GM10248 (cell line): Measurements from ENCODE around the gene ANXA3.
"Not testable (repeated sequence)": the region's sequence is repeated elsewhere in the genome, so short reads cannot be mapped to it uniquely, and the experiment has no call there.

ENCODE experiments used
- CTCF ChIA-PET: fragments of 300-600 bp; sonication (Branson Sonifier 250); formaldehyde crosslinking; extraction: SDS; loops from one replicate; lab custom pipeline; 2021; ENCODE audit warnings: antibody characterized with exemption; lab: Yijun Ruan, JAX
- POLR2A ChIA-PET: fragments of 350-650 bp; sonication (Branson Sonifier 250); formaldehyde crosslinking; extraction: SDS; loops from one replicate; lab custom pipeline; 2020; ENCODE audit warnings: antibody characterized with exemption; lab: Yijun Ruan, JAX
- DNase-seq: peaks from one replicate; pipeline ENCODE4 v3.0.0; 2012; ENCODE audit errors: extremely low spot score
- CTCF ChIP-seq: IDR thresholded peaks from 2 replicates; pipeline ENCODE4 v1.5.1; 2012; ENCODE audit warnings: mild to moderate bottlenecking, low read depth; ENCODE audit errors: extremely low read depth, missing control alignments, control extremely low read depth

Gene ANXA3

GRCh38 chr4:78551420-78552351, at the start of gene ANXA3:
TSS of gene ANXA3 (plus strand) at chr4:78551770. CDS start at chr4:78554474, 2,704 bp downstream.
- ChIA-PET POLR2A (no interaction called here), CTCF (interaction anchor here (0.6 to 1.1 kb wide), 2 partner anchors 9 to 315 kb away, joined by 4 read pairs; no protein-coding TSS in a partner anchor)
- peak; percentile 29 for DNase-seq
- TF ChIP-seq CTCF, result no peak

GRCh38 chr4:78506260-78506659, 45.3 kb upstream of the ANXA3 start:
- CTCF ChIA-PET, DNase-seq, POLR2A ChIA-PET: not testable (repeated sequence)

- TF ChIP-seq CTCF, result no peak
- no peak for DNase-seq
- ChIA-PET CTCF (no interaction called here), POLR2A (no interaction called here)
Measured at GRCh38 chr4:78509043-78509442, 42.5 kb upstream of the ANXA3 start.

GRCh38 chr4:78510108-78510507, 41.5 kb upstream of the ANXA3 start:
- TF ChIP-seq CTCF, result no peak
- ChIA-PET CTCF (no interaction called here), POLR2A (no interaction called here)
- DNase-seq, result no peak

- ChIA-PET CTCF (no interaction called here), POLR2A (no interaction called here)
- TF ChIP-seq CTCF, result no peak
- no peak for DNase-seq
Measured at GRCh38 chr4:78510681-78511080, 40.9 kb upstream of the ANXA3 start.

- TF ChIP-seq CTCF, result no peak
- ChIA-PET POLR2A (no interaction called here), CTCF (interaction anchor here (1.1 kb wide), 1 partner anchor 552 kb away, joined by 3 read pairs; no protein-coding TSS in a partner anchor)
Measured at GRCh38 chr4:78512357-78512920, 39.1 kb upstream of the ANXA3 start.

More at GRCh38 chr4:78512357-78512920, 39.1 kb upstream of the ANXA3 start:
- no peak for DNase-seq
